ENCODE data around the gene FAM131C. TPM values are rescaled to one million over a fixed set of nuclear protein-coding genes. Genes with fewer than 3 reads are reported as not detected.

FAM131C gene
- total RNA-seq, 1 donor from 2014 or later = 0.68 TPM

- Mint-ChIP-seq H3K27me3 (ENCODE audit: low read depth) (no peaks in the 10 kb centered on the region), H3K36me3 (ENCODE audit: low read depth) (no peaks in the 10 kb centered on the region), H3K9me3 (no peaks in the 10 kb centered on the region), H3K27ac (ENCODE audit: unreplicated experiment) (no peak overlapping the region), H3K4me1 (peaks cover 7% of the 10 kb centered on the region), H3K4me3 (no peak overlapping the region)
- DNase-seq (ENCODE audit: low read depth, low spot score) = no peak
- no peak for TF ChIP-seq CTCF (conservative IDR thresholded peaks at IDR 0.05)
These were observed 18.9 kb upstream of the FAM131C start for GRCh38 chr1:16092097-16092922.

GRCh38 chr1:16091296-16091695, 17.8 kb upstream of the FAM131C start:
- H3K4me3 Mint-ChIP-seq = no peak overlapping the region
- H3K9me3 Mint-ChIP-seq = no peaks in the 10 kb centered on the region
- no peak for DNase-seq (ENCODE audit: low read depth, low spot score)
- H3K36me3 Mint-ChIP-seq (ENCODE audit: low read depth) = no peaks in the 10 kb centered on the region
- H3K27ac Mint-ChIP-seq (ENCODE audit: unreplicated experiment) = no peak overlapping the region
- TF ChIP-seq CTCF (conservative IDR thresholded peaks at IDR 0.05) = no peak
- peaks cover 7% of the 10 kb centered on the region for H3K4me1 Mint-ChIP-seq
- no peaks in the 10 kb centered on the region for H3K27me3 Mint-ChIP-seq (ENCODE audit: low read depth)

GRCh38 chr1:16090076-16090826, 16.8 kb upstream of the FAM131C start:
- Mint-ChIP-seq H3K27ac (ENCODE audit: unreplicated experiment) (no peak overlapping the region), H3K4me3 (no peak overlapping the region)

GRCh38 chr1:16088996-16089395, 15.5 kb upstream of the FAM131C start:
- no peaks in the 10 kb centered on the region for H3K27me3 Mint-ChIP-seq (ENCODE audit: low read depth)
- no peak overlapping the region for H3K27ac Mint-ChIP-seq (ENCODE audit: unreplicated experiment)
- no peak overlapping the region for H3K4me3 Mint-ChIP-seq
- H3K9me3 Mint-ChIP-seq = no peaks in the 10 kb centered on the region
- peaks cover 5% of the 10 kb centered on the region for H3K4me1 Mint-ChIP-seq
- TF ChIP-seq CTCF (conservative IDR thresholded peaks at IDR 0.05) = no peak
- DNase-seq (ENCODE audit: low read depth, low spot score) = no peak
- no peaks in the 10 kb centered on the region for H3K36me3 Mint-ChIP-seq (ENCODE audit: low read depth)

More at GRCh38 chr1:16090076-16090826, 16.8 kb upstream of the FAM131C start:
- no peak for TF ChIP-seq CTCF (conservative IDR thresholded peaks at IDR 0.05)
- Mint-ChIP-seq H3K9me3 (no peaks in the 10 kb centered on the region), H3K4me1 (peaks cover 7% of the 10 kb centered on the region), H3K27me3 (ENCODE audit: low read depth) (no peaks in the 10 kb centered on the region), H3K36me3 (ENCODE audit: low read depth) (no peaks in the 10 kb centered on the region)
- DNase-seq (ENCODE audit: low read depth, low spot score) = no peak

- Mint-ChIP-seq H3K4me3 (no peak overlapping the region), H3K4me1 (no peaks in the 10 kb centered on the region), H3K27me3 (ENCODE audit: low read depth) (no peaks in the 10 kb centered on the region), H3K36me3 (ENCODE audit: low read depth) (no peaks in the 10 kb centered on the region), H3K9me3 (no peaks in the 10 kb centered on the region), H3K27ac (ENCODE audit: unreplicated experiment) (no peak overlapping the region)
- DNase-seq (ENCODE audit: low read depth, low spot score) = no peak
- no peak for TF ChIP-seq CTCF (conservative IDR thresholded peaks at IDR 0.05)
These were observed 15.0 kb upstream of the FAM131C start for GRCh38 chr1:16088351-16088911.
